Fibroblast of pulmonary artery (primary cell): Measurements from ENCODE around the gene ACOXL.
A peak's percentile ranks its signal among the peaks of the same experiment; 100 is the strongest.

ENCODE experiments used
- DNase-seq: peaks from one replicate; pipeline ENCODE4 v3.0.0-alpha.2; 2010; ENCODE audit warnings: low read depth
- H3K4me3 ChIP-seq: replicated peaks from 2 replicates; pipeline ENCODE4 v1.5.1; 2011; ENCODE audit warnings: low read depth, mild to moderate bottlenecking, control low read depth, low read length, moderate library complexity
- TF ChIP-seq, protein P1 (sequence below): IDR thresholded peaks from 2 replicates; pipeline ENCODE4 v1.5.1; 2011; ENCODE audit warnings: mild to moderate bottlenecking, control low read depth, low read length, inconsistent platforms; ENCODE audit errors: missing control alignments

Gene ACOXL

DNA sequence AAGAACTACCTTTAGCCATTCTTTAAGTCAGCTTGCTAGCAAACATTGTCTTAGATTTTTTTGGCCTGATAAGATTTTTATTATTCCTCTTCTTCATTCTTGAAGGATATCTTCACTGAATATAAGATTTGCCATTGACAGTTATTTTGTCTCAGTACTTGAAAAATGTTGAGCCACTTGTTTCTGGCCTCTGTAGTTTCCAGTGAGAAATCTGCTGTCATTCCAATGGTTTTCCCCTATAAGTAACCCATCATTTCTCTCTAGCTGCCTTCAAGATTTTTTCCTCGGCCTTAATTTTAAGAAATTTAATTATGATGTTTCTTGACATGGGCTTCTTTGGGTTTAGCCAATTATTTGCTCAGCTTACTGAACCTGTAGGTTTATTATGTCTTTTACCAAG lies 32.6 kb downstream of the ACOXL start:
- no peak overlapping the region for H3K4me3 ChIP-seq
- TF ChIP-seq, protein P1, sequence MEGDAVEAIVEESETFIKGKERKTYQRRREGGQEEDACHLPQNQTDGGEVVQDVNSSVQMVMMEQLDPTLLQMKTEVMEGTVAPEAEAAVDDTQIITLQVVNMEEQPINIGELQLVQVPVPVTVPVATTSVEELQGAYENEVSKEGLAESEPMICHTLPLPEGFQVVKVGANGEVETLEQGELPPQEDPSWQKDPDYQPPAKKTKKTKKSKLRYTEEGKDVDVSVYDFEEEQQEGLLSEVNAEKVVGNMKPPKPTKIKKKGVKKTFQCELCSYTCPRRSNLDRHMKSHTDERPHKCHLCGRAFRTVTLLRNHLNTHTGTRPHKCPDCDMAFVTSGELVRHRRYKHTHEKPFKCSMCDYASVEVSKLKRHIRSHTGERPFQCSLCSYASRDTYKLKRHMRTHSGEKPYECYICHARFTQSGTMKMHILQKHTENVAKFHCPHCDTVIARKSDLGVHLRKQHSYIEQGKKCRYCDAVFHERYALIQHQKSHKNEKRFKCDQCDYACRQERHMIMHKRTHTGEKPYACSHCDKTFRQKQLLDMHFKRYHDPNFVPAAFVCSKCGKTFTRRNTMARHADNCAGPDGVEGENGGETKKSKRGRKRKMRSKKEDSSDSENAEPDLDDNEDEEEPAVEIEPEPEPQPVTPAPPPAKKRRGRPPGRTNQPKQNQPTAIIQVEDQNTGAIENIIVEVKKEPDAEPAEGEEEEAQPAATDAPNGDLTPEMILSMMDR: no peak
- DNase-seq: no peak

DNA sequence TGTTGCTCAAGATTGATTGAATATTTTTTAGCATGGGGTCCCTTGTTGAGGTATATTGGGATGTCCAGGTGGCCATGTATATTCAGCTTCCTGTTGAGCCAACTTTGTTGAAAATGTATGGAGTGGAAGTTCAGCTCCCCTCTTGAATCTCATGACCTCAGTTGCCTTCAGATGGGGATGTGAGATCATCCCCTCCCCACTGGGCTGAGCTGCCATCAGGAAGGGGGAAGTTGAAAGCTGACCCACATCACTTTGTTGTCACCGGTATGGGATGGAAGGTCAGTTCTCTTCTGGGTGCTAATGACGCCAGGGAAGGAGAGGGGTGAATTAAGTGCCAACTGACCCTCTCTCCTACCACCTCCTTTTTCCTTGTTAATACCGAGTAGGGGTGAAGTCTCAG lies 33.9 kb downstream of the ACOXL start:
- no peak for DNase-seq
- no peak overlapping the region for H3K4me3 ChIP-seq
- TF ChIP-seq, protein P1: no peak

DNA sequence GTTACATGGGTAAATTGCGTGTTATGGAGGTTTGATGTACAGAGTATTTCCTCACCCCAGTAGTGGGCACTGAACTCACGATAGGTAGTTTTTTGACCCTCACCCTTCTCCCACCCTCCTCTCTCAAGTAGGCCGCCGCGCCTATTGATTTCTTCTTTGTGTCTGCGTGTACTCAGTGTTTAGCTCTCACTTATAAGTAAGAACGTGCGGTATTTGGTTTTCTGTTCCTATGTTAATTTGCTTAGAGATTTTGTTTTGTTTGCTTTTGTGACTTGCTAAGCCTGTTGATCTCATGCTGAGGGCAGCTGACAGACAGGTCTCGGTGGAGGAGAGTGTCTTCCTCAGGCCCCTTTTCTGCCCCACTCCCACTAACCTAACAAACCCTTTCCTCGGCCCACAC lies 36.2 kb downstream of the ACOXL start:
- H3K4me3 ChIP-seq: no peak overlapping the region
- TF ChIP-seq, protein P1: no peak
- DNase-seq: no peak

DNA sequence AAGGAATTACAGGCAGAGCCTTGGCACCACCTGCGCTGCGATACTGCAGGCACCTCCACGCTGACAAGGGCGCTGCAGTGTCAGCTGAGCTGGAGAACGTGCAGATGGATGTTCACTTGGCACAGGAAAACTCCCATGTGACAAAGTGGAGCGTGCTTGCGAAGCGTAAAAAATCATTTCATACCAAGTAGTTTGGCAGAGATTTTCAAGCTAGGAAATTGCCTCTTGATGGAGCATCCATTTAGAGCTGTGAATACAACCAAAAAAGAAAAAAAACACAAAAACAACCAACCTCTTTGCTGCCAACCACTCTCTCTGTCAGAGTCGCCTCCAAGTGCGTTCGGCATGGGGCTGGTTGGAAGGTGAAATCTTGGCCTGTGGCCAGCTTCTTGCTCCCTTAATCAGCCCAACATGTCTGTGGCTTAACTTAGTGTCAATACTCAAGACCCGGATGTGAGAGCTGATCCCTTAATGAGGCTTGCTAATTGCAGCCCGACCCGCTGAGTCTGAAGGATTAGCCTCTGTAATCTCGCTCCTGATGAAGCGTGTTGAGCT lies 38.1 kb downstream of the ACOXL start:
- TF ChIP-seq, protein P1: no peak
- no peak overlapping the region for H3K4me3 ChIP-seq
- DNase-seq: no peak

DNA sequence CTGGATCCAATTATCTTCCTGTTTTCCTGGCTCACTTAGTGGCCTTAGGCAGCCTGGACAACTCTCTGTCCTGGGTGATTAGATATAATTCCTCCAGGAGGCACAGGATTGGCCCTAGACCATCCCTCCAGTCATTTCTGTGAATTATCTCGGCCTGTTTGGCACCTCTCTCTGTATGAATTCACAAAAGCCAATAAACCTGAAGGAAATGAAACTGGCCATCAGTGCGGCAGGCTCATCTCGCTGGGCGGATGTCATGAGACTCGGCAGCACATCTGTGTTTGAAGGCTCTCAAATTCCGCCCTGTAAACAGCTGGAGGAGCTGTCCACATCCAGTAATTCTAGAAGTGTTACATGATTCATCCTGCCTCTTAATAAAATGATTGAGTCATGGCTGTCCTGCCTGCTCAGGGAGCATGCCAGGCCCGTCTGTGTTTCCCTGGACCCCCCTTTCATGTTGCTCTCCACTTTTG lies 38.6 kb downstream of the ACOXL start:
- DNase-seq: peak; percentile 31
- H3K4me3 ChIP-seq: no peak overlapping the region
- TF ChIP-seq, protein P1: no peak

DNA sequence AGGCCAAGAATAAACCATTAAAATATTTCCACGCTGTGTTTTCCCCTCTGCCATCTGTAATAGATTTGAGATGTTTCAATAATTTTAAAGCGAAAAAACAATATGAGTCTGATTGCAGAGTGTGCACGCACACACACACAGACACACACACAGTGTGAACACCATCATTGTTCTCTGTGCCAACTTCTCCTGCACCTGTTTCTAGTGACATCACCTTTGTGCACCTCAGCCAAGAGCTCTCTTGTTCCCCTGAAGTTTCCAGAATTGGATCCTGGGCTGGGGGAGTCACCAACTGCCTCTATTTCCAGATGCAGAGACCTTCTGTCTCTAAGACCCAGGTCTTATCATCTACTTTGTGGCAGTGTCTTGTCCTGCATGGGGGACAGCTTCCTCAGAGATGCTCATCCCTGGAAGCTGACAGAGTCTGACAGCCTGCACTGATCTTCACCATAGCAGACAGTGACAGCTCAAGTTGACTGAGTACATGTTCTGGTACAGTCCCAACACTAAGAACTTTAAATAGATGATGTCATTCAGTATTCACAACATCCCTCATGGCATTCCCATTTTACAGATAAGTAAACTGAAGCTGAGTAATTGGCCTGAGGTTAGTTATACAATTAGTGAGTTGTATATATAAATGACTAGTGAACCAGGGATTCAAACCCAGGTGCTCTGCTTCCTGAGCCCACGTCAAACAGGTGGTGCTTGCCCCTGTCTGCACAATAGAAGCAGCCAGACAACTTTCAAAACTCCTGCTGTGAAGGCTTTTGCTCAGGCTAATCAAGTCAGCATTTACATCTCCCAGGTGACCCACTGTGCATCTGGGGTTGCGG lies 39.4 kb downstream of the ACOXL start:
- DNase-seq: no peak
- TF ChIP-seq, protein P1: no peak
- H3K4me3 ChIP-seq: no peak overlapping the region
